Neuronal stem cell (in vitro differentiated cells): ENCODE measurements around the gene THADA.

Experiments
- DNase-seq: peaks from one replicate; pipeline ENCODE4 v3.0.0-alpha.2; 2013; ENCODE audit warnings: low spot score
- H2AFZ ChIP-seq: one replicate; pipeline ENCODE4 v1.6.1; 2013; ENCODE audit warnings: mild to moderate bottlenecking, low read length, inconsistent platforms
- H2AK5ac ChIP-seq: 2 replicates; pipeline ENCODE4 v1.6.1; 2013; ENCODE audit warnings: low read depth, mild to moderate bottlenecking, inconsistent platforms, low read length, moderate library complexity, mixed read lengths
- H2BK120ac ChIP-seq: 2 replicates; pipeline ENCODE4 v1.6.1; 2013; ENCODE audit warnings: low read depth, mild to moderate bottlenecking, inconsistent platforms, low read length, moderate library complexity, mixed read lengths
- H2BK12ac ChIP-seq: one replicate; pipeline ENCODE4 v1.6.1; 2013; ENCODE audit warnings: low read length, inconsistent platforms
- H2BK15ac ChIP-seq: 2 replicates; pipeline ENCODE4 v1.6.1; 2013; ENCODE audit warnings: mild to moderate bottlenecking, low read length, inconsistent platforms, mixed read lengths
- H2BK5ac ChIP-seq: one replicate; pipeline ENCODE4 v1.6.1; 2013; ENCODE audit warnings: inconsistent platforms, mild to moderate bottlenecking, low read length, moderate library complexity
- H3K14ac ChIP-seq: one replicate; pipeline ENCODE4 v1.6.1; 2013; ENCODE audit warnings: low read length, inconsistent platforms
- H3K18ac ChIP-seq: 2 replicates; pipeline ENCODE4 v1.6.1; 2013; ENCODE audit warnings: low read length, inconsistent platforms
- H3K23ac ChIP-seq: 2 replicates; pipeline ENCODE4 v1.6.1; 2013; ENCODE audit warnings: low read depth, mild to moderate bottlenecking, mixed read lengths, low read length, inconsistent platforms; ENCODE audit not compliant: poor library complexity
- H3K27ac ChIP-seq: replicated peaks from 3 replicates; pipeline ENCODE4 v1.5.1; 2013; ENCODE audit warnings: low read length, inconsistent platforms
- H3K27me3 ChIP-seq, 3 experiments: 2 replicates each; pipeline ENCODE4 v1.6.1; 2013; ENCODE audit warnings: low read length in 3 of 3, mild to moderate bottlenecking in 2 of 3, inconsistent platforms in 1 of 3, low read depth in 1 of 3, mixed read lengths in 1 of 3, moderate library complexity in 1 of 3; ENCODE audit not compliant: control insufficient read depth in 3 of 3, insufficient read depth in 3 of 3
- H3K36me3 ChIP-seq, 2 donors: replicated peaks in 1 of 2; 2 replicates each; pipeline ENCODE4 v1.6.1; 2013; ENCODE audit warnings: low read length in 2 of 2; ENCODE audit not compliant: control insufficient read depth in 2 of 2, insufficient read depth in 2 of 2
- H3K4ac ChIP-seq: 2 replicates; pipeline ENCODE4 v1.6.1; 2013; ENCODE audit warnings: inconsistent platforms, mild to moderate bottlenecking, low read length, moderate library complexity
- H3K4me1 ChIP-seq, 2 donors: 1 replicate in 1 of 2; 2 replicates in 1 of 2; pipeline ENCODE4 v1.6.1; 2013; ENCODE audit warnings: low read length in 2 of 2, low read depth in 1 of 2; ENCODE audit not compliant: control insufficient read depth in 2 of 2, insufficient read depth in 1 of 2
- H3K4me2 ChIP-seq: one replicate; pipeline ENCODE4 v1.6.1; 2013; ENCODE audit warnings: mild to moderate bottlenecking, low read length, inconsistent platforms; ENCODE audit not compliant: insufficient read depth, poor library complexity, severe bottlenecking
- H3K4me3 ChIP-seq, 2 donors: 2 replicates each; pipeline ENCODE4 v1.5.1; 2013; ENCODE audit warnings: low read length in 2 of 2, mild to moderate bottlenecking in 2 of 2, inconsistent platforms in 1 of 2, moderate library complexity in 1 of 2
- H3K79me1 ChIP-seq: one replicate; pipeline ENCODE4 v1.6.1; 2013; ENCODE audit warnings: low read depth, mild to moderate bottlenecking, inconsistent platforms, low read length, moderate library complexity
- H3K9ac ChIP-seq: one replicate; pipeline ENCODE4 v1.6.1; 2013; ENCODE audit warnings: mild to moderate bottlenecking, low read depth, low read length, inconsistent platforms; ENCODE audit not compliant: poor library complexity
- H3K9me3 ChIP-seq, 2 donors: replicated peaks in 1 of 2; 2 replicates each; pipeline versions ENCODE3 to v1.6.1; 2013; ENCODE audit warnings: low read length in 2 of 2, mild to moderate bottlenecking in 2 of 2, inconsistent platforms in 1 of 2, low read depth in 1 of 2, mixed read lengths in 1 of 2, moderate library complexity in 1 of 2; ENCODE audit not compliant: control insufficient read depth in 2 of 2, insufficient read depth in 1 of 2
- H4K8ac ChIP-seq: one replicate; pipeline ENCODE4 v1.6.1; 2013; ENCODE audit warnings: low read depth, mild to moderate bottlenecking, inconsistent platforms, low read length, moderate library complexity
- H4K91ac ChIP-seq: one replicate; pipeline ENCODE4 v1.6.1; 2013; ENCODE audit warnings: low read length, low read depth, mild to moderate bottlenecking, inconsistent platforms; ENCODE audit not compliant: poor library complexity
- WGBS, 2 donors: extraction: QIAGEN DNeasy Blood & Tissue Kit; methylation state at CpG; one replicate each; pipeline ENCODE4 v1.1.7; 2013; ENCODE audit warnings: missing lambda C conversion rate in 2 of 2, mixed read lengths in 1 of 2; ENCODE audit not compliant: insufficient read length in 2 of 2, insufficient replicate concordance in 1 of 2; ENCODE audit errors: extremely low coverage in 2 of 2; 5-methylcytosine and 5-hydroxymethylcytosine counted together

Gene THADA

DNA sequence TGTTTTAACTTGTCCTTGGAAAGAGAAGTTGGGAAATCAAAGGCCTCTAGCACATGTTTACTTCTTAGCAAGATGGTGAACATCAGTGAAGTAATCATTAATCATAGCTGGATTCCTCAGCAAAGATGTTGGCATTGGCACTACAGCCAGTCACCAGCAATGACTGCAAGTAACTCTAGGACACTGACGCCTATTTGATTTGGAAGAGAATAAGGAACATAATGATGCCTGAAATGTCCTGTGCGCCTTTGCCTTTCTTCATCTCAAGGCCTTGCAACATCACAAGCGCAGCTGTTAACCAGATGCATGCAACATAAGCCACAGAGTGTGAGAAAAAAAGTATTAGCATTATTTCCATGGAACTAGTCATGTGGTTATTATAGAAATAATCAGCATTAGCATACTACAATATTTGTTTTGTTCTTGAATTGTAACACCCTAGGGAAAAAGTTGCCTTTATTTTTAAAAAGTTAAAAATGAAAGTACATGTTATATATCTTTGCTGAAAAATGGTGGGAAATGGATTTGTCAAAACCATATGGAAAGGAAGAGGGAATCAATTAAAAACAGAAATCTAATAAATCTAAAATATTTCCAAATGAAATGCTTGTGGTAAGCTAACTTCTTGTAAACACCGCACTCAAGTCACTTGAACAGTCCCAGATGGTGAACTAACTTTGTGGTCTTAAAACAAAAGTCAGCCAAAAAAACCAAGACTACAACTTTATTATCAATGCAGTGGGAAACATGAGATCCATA is 55.6 kb downstream of the THADA start:
- Histone ChIP-seq H3K27me3 (no peaks in the 10 kb centered on the region), H2BK12ac (no peak overlapping the region), H2BK15ac (no peak overlapping the region), H3K4ac (no peak overlapping the region), H3K14ac (no peak overlapping the region), H4K8ac (no peak overlapping the region), H3K4me3 (no peak overlapping the region), H3K23ac (no peak overlapping the region), H3K79me1 (no peaks in the 10 kb centered on the region), H3K18ac (no peak overlapping the region), H2BK5ac (no peak overlapping the region), H2BK120ac (no peak overlapping the region), H3K36me3 (peaks cover 0 to 3% of the 10 kb centered on the region in 2 donors), H3K9ac (no peak overlapping the region), H4K91ac (no peak overlapping the region), H3K9me3 (no peaks in the 10 kb centered on the region), H3K27ac (no peak overlapping the region), H2AK5ac (no peak overlapping the region), H3K4me1 (no peaks in the 10 kb centered on the region), H2AFZ (no peak overlapping the region), H3K4me2 (no peak overlapping the region)
- no peak for DNase-seq
- WGBS, 2 donors = no CpG with 5 or more reads among the region's 4 CpGs

GRCh38 chr2:43539436-43539835 is 56.4 kb downstream of the THADA start:
- no peak overlapping the region for H4K91ac ChIP-seq
- H4K8ac ChIP-seq = no peak overlapping the region
- no peak overlapping the region for H2AFZ ChIP-seq
- no peaks in the 10 kb centered on the region for H3K4me1 ChIP-seq
- no peak overlapping the region for H3K23ac ChIP-seq
- H3K4me2 ChIP-seq = no peak overlapping the region
- no peak overlapping the region for H3K27ac ChIP-seq
- no peak overlapping the region for H2BK12ac ChIP-seq
- no peak for DNase-seq
- H2BK120ac ChIP-seq = no peak overlapping the region
- WGBS, 2 donors = no CpG with 5 or more reads among the region's 5 CpGs
- H3K4me3 ChIP-seq = no peak overlapping the region
- H2AK5ac ChIP-seq = no peak overlapping the region
- no peaks in the 10 kb centered on the region for H3K27me3 ChIP-seq
- no peak overlapping the region for H3K9ac ChIP-seq
- H2BK15ac ChIP-seq = no peak overlapping the region
- H3K79me1 ChIP-seq = no peaks in the 10 kb centered on the region
- peaks cover 0 to 7% of the 10 kb centered on the region in 2 donors for H3K36me3 ChIP-seq
- no peaks in the 10 kb centered on the region for H3K9me3 ChIP-seq
- H2BK5ac ChIP-seq = no peak overlapping the region
- H3K18ac ChIP-seq = no peak overlapping the region
- no peak overlapping the region for H3K4ac ChIP-seq
- H3K14ac ChIP-seq = no peak overlapping the region

- no peak overlapping the region for H2BK5ac ChIP-seq
- H3K23ac ChIP-seq = no peak overlapping the region
- no peak overlapping the region for H3K27ac ChIP-seq
- no peak overlapping the region for H3K4ac ChIP-seq
- no peaks in the 10 kb centered on the region for H3K79me1 ChIP-seq
- no peak overlapping the region for H4K91ac ChIP-seq
- H3K36me3 ChIP-seq = peaks cover 0 to 7% of the 10 kb centered on the region in 2 donors
- no peak overlapping the region for H4K8ac ChIP-seq
- H2BK12ac ChIP-seq = no peak overlapping the region
- no peak overlapping the region for H3K14ac ChIP-seq
- no peak overlapping the region for H2BK15ac ChIP-seq
- no peak for DNase-seq
- H3K27me3 ChIP-seq = no peaks in the 10 kb centered on the region
- no peaks in the 10 kb centered on the region for H3K4me1 ChIP-seq
- H3K18ac ChIP-seq = no peak overlapping the region
- H2AK5ac ChIP-seq = no peak overlapping the region
- no CpG with 5 or more reads among the region's 1 CpG for WGBS, 2 donors
- no peak overlapping the region for H3K9ac ChIP-seq
- no peaks in the 10 kb centered on the region for H3K9me3 ChIP-seq
- no peak overlapping the region for H2BK120ac ChIP-seq
- H3K4me3 ChIP-seq = no peak overlapping the region
- H2AFZ ChIP-seq = no peak overlapping the region
- H3K4me2 ChIP-seq = no peak overlapping the region
These were observed 57.7 kb downstream of the THADA start for GRCh38 chr2:43538034-43538670.

DNA sequence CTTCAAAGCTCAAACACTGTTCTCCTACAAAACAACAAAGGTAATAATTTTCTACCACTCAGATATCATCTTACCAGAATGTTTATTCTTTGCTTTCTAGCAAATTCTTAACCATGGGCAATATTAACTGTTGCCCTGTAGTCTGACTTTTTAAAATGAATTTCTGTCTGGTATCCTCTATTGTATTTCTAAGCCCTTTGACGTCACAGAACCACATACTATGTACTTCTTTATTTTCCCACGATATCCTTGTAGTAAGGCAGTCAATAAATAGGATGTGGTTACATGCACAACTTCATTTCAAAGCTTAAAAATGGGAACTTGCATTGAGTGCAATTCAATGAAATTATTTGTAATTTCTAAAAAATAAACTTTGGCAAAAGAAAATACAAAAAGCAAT is 58.7 kb downstream of the THADA start:
- Histone ChIP-seq H2BK12ac (no peak overlapping the region), H3K4me1 (no peaks in the 10 kb centered on the region), H4K91ac (no peak overlapping the region), H3K27me3 (no peaks in the 10 kb centered on the region), H3K79me1 (no peaks in the 10 kb centered on the region), H3K9ac (no peak overlapping the region), H3K4ac (no peak overlapping the region), H3K36me3 (peaks cover 0 to 7% of the 10 kb centered on the region in 2 donors), H3K4me3 (no peak overlapping the region), H2AFZ (no peak overlapping the region), H2AK5ac (no peak overlapping the region), H3K4me2 (no peak overlapping the region), H3K14ac (no peak overlapping the region), H2BK5ac (no peak overlapping the region), H3K23ac (no peak overlapping the region), H2BK15ac (no peak overlapping the region), H3K18ac (no peak overlapping the region), H2BK120ac (no peak overlapping the region), H3K9me3 (no peaks in the 10 kb centered on the region), H4K8ac (no peak overlapping the region), H3K27ac (no peak overlapping the region)
- DNase-seq = no peak
- no CpG with 5 or more reads among the region's 2 CpGs for WGBS, 2 donors
